Medulla oblongata (tissue), 1 donor: ENCODE measurements around the gene NCKAP5.

Experiments used
- DNase-seq: peaks from one replicate; pipeline ENCODE4 v3.0.0-alpha.2; 2015; ENCODE audit errors: extremely low spot score

NCKAP5 gene

DNA sequence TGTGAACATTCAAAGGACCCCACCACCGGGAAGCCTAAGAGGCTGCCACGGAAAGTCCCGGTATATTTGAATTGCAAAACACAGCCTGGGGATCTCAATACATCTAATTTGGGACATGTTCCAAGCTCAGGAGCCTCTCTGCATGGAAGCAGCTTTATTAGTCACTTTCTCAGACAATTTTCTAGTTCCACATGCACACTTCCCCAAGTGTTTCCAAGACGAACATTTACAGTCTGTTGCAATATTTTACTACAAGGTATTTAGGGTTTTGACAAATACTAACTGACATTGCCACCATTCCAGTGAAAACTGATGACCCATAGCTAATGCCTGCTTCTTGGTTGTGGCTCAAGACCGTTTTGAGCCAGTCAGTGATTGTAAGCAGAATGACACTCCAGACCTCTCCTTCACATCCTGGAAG, 145.3 kb downstream of the NCKAP5 start:
- no peak for DNase-seq

DNA sequence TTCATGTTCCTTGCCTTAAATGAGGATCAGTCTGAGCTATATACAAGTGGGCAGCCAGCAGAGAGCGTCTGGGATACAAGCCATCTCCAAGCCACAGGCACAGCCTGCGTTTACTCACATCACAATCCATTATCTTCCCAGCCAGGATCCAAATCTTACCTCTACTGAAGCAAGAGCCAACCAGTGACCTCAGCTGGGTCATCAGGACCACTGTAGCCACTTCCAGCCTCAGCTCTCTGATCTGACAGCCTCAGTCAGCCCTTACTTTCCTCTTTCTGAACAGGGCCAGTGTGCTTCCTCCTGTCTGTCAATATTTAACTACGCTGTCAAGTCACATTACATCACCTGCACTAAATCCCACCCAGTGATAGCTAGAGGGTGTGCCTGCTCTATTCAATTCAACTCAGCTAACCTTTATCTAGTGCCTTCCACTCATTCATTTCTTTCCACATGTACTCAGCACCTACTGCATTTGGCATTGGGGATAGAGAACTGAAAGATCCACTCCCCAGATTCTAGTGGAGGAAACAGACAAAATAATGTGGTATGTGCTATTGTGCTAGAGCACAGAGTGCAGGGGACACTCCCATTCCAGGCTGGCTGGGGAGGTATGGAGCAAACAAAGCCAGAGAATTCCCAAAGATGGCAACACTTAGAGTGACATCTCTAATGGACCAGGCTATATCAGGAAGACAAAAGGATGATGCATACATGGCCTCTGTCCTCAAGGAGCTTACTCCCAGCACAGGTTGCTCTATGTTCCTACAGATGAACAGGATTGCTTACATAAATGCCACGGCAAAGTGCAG, 146.5 kb downstream of the NCKAP5 start:
- peak; percentile 29 for DNase-seq

DNA sequence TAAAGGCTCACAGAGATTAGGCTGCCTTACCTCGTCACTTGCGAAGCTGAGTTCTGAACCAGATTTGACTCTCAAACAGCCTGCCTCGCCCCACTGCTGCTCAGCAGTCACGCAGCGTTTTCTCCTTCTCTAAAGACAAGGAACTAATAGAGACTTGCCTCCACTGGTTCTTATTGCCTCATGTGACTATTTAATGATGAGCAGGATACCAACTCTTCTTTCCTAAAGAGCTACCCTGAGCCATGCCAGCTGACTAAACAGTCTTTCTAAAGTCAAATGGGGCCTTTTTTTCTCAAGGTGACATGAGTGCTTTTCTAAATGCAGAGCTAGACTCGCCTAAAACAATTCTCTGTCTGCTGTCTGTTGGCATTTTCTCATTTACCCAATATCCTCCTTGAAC, 147.5 kb downstream of the NCKAP5 start:
- no peak for DNase-seq

DNA sequence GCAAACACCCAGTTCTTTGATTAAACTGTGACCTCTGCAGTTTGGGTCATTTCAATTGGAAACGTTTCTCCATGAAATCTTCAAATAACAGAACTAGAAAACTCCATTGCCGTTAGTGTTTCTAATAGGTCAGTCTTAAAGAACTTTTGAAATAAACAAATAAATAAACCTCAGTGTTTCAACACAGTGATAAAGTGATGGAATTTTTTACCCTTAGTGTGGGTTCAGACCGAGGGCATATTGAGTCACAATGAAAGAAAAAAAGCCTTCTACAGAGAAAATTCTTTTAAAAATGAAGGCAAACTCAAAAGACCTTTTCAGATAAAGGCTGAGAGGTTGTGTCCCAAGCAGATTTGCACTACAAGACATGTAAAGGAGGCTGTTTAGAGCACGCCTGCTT, 149.6 kb downstream of the NCKAP5 start:
- DNase-seq, result no peak

DNA sequence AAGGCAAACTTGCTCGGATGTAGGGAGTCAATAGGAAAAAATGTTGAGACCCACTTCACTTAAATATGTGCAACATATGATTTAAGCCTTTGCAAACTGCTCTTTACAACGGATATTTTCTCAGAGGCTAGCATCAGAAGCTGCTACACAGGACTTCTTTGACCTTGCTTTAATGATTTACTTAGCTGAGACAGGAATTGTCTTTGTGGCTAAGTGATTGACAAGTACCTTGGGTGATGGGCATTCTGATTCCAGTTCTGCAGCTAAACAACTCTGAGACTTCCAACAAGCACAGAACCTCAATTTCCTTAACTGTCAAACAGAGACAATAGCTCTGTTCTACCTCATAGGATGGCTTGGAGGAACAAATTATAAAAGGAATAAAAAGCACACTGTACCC, 150.2 kb downstream of the NCKAP5 start:
- DNase-seq, result no peak

DNA sequence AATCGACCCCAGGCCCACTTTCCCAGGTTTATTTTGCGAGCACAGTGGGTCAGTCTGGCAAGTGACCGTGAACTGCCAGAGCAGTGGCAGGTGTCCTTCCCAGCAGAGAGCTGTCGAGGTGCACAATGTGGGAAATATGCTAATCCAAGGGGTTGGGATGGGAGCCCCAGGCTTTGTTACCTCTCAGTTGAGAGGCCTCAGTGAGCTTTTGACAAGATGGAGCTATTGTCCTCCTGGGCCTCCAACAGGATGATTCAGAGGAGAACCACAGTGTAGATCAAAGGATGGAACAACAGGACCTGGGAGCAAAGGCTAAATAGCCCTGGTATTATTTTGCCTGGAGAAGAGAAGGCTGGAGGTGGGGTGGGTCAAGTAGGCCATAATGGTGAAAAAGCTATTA, 150.8 kb downstream of the NCKAP5 start:
- DNase-seq, result no peak

DNA sequence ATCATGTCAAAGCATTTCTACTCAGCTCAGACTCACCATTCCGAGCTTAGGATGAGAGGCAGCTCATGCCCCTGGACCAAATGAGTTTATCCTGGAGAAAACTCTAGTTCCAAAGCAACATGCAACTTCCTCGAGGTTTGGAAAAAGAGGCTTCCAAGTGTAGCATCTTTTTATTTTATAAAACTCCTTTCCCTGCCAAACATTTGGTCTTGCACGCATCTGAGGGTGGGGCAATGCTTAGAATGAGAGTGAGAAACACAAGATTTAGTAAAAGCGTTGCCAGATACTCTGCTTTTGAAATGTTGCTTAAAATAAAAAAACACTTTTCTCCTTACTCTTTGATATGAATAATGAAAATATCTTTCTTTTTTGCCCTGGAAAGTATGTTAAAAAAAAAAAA, 151.5 kb downstream of the NCKAP5 start:
- DNase-seq, result no peak

DNA sequence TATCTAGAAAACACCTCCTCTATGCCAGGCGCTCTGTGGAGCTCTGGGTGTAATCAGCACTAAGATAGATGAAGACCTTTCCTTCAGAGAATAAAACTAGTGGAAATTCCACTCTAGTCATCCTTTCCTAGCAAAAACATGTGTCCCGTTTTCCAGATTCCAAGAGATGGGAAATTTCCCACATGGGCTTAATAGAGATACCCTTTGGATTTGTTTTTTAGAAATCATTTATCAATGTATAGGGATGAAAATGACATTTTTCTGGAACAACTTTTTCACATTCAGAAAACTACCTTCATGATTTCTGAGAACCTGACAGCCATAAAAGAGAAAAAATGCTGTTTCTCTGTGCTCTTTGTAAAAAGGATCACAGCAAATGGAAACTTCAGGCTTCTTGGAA, 152.1 kb downstream of the NCKAP5 start:
- no peak for DNase-seq

DNA sequence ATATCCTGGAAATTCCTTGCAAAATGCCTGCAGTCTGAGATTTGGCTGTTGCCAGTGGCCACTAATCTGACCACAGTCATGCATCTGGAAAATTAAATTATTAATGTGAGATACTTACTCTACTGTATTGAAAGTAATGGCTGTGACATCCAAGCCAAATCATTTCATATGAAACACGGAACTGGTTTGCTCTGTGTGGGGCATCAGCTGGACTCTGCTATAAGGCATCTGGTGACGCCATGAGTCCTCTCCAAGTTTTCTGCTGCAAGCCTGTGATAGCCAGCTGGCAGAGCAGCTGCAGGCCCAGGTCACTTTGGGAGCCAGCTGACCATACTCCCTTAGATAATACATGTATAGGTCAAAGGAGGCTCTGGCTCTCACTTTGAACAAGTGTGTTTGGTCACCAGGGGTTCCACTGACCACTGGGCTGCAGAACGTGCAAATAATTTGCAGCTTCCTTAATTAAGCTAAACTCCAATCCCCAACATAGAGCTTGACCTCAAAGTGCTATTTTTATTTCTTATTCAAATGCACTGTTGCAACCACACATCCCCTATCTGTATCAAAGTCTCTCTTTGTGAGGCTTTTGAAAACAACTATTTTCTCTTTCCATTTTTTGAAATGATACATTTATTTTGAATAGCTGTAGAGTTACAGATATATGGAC, 152.9 kb downstream of the NCKAP5 start:
- DNase-seq, result no peak

DNA sequence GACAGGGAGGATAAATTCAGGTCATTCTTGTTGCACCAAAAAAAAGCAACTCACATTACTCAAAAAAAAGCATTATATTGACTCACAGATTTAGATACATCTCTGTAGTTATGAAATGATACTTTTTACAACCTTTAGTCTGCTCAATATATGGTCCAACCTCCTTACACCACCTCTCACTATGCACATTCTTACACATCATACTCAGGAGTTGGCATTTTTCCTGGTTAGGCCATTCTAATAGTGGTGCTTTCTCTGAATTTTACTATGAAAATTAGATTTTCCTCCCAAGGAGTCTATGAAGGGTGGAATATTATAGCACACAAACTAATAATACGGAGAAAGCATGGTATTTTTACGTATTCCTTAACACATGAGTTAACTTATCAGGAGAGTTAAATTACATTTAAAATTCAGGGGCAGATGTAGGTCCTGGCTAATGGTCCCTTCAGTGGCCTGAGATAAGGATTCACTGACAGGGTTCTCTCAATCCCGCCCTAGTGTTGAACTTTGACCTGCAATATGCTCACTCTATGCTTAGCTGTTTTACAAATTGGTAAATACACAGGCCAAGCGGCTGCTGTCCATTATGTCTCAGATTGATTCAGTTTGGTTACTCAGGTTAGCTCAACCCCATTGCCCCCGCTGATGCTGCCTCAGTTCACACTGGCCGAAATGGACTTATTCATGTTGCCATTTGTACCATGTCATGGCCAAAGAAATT, 153.6 kb downstream of the NCKAP5 start:
- DNase-seq, result no peak

DNA sequence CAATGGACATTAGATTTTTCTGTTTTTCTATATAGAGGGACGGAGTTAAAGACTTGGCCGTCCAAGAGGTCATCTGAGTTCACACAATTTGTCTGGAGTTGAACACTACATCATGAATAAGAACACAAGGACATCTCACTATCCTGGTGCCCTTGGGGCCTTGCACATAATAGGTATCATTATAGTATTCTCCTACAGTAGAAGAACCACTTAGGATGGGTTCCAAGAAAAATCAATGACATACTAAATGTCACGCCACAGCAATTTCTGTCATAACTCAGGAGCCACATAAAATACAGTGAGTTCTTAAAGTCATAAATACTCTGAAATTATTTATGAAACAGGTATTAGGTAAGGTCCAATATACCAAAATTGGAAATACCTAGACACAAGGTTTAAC, 154.4 kb downstream of the NCKAP5 start:
- DNase-seq, result no peak

DNA sequence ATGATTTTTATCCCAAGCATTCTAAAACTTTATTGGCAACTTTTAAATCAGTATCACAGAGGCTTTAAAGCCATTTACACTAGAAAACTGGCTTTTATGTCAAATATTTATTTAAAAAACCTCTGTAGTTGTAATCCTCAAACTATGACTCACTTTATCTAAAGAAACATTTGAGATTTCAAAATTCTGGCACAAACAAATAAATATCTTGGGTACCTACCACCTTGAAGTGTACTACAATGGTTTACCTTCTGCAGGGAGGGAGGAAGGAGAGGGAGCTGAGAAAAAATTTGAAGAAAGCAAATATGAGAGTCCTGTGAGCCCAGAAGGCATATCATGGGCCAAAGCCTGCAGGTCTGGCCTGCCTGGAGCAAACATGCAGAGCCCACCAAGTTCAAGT, 155.6 kb downstream of the NCKAP5 start:
- no peak for DNase-seq

DNA sequence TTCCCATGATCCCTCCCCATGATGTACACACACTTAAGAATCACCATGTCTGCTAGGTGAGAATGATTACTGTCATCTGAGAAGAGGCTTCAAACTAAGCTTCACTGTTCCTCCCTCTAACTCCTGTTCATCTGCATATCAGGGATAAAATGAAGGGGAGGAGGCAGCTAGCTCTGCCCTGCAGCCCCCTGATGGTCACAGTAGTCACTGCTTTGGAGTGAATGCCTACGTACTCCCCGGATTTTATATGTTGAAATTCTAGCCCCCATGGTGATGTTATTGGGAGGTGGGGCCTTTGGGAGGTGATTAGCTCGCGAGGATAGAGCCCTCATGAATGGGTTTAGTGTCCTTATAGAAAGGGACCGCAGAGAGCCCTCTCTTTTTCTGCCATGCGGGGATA, 156.4 kb downstream of the NCKAP5 start:
- no peak for DNase-seq

DNA sequence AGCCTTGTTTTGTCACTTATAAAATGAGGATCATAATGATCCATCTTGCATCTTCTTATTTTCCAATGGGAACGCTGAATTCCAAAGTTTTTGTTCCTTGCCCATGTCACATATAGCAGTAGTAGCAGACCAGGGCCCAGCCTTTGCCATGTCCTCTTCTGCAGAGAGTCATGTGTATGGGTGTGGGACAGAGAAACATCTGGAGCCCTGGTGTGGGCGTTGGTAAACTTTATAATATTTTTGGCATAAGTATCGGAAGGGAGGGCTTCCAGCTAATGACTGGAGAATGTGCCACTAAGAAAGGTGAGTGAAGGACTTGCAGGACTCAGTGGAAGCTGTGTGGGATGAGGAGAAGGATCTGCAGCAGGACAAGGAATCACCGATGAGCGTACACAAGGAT, 157.2 kb downstream of the NCKAP5 start:
- DNase-seq, result no peak

DNA sequence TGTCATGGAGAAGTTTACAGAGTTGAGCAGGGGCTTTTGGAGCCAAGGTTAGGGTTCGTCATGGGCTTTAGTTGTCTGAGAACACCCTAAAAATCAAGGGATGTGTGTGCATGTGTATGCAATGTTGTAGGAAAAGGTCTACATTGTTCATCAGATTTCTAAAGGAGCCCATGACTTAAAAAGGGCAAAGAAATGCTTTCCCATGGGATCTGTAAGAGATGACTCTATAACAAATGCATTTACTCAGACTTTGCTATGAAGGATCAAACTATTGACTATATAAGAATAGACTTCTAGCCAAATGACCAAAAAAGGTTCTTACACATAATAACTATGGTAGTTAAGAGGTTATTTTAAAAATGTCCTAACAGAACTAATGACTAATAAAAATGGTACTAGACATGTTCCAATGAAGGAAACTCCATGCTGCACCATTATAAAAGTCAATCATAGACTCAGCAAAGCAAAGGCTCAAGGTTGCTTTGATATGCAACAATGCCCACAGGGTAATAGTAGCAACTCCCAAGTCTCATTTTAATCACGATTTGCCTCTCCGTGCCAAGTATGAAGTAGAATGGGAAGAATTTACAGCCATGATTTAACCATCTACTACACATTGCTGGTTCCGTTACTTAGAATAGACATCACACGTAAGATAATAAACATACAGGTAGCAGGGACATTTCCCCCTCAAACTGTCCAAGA, 158.5 kb downstream of the NCKAP5 start:
- no peak for DNase-seq

DNA sequence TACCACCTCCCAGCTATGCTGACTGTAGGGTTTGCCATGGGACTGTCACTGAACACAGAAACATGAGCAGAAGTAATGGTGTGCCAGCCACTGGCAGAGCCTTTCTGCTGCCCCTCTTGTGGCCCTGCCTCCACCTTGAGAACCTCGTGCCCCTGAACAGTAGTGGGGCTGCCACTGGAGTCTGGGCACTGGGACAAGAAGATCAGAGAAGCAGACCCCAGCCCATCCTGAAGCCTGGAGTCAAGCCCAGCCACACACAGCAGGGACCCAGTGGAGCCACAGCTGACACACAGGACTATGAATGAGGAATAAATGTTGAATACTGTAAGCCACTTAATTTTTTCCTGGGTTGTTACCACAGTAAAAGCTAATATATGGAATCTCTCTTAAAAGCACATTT, 159.6 kb downstream of the NCKAP5 start:
- no peak for DNase-seq

DNA sequence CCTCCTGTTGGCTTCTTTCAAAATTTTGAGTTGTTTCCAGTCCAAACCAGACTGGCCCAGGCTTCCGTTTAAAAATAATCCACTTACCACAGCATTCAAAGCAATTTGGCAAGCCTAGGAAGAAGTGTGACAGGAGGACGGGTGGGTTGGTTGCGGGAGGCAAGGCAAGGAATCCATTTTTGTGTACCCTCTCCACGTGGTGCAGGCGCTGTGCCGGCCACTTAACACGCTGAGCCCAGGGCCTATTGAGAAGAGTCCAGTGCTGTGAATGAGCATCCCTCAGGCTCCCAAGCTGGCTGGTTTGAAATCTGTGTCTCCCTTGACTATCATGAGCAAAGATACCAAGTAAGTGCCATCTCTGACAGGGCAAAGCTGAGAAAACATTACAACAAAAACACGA, 160.9 kb downstream of the NCKAP5 start:
- DNase-seq, result no peak

DNA sequence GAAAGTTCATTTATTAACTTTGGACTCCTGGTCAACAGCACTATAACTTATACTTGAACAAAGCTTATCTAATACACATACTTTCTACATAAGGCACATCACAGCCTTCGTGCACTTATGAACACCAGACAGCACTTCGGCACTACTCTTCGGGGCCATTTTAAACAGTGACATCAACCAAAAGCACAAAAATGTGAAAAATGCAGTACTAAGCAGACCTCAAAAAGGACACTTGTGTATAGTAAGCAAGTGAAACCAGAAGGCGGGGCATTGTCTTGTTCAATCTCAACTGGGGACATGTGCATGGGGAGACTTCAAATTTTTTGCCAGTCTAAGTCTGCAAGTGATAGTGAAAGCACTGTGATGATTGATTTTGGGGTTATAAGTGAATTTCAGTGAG, 163.0 kb downstream of the NCKAP5 start:
- DNase-seq, result no peak

DNA sequence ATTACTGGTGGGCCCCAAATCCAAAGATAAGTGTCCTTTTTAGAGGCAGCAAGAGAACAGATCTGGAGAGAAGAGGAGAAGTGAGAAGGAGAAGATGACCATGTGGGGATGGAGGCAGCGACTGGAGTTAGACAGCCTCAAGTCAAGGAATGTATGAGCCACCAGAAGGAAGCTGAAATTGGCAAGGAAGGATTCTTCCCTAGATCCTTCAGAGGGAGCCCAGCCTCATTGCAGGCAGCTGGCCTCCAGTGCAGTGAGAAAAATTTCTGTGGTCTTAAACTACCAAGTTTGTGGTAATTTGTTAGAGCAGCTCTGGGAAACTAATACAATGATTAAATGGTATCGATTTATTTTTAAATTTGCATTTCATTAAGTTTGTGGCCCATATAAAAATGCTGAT, 167.9 kb downstream of the NCKAP5 start:
- DNase-seq, result no peak

DNA sequence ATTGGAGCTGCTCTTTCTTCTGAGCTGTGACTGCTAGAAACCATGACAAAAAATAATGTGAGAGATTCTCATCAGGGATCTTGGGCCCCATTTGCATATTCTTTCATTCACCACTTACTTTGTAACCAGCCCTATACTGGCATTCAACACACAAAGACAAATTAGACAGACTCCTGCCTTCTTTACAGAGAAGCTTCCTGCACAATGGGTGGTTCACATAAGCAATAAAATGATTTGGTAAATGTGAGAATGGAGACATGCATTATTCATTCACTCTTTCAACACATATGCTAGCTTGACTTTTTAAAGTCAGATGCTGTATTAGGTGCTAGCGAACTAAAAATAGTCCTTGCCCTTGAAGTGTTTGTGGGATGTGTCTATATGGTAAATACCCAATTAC, 174.4 kb downstream of the NCKAP5 start:
- DNase-seq, result no peak

DNA sequence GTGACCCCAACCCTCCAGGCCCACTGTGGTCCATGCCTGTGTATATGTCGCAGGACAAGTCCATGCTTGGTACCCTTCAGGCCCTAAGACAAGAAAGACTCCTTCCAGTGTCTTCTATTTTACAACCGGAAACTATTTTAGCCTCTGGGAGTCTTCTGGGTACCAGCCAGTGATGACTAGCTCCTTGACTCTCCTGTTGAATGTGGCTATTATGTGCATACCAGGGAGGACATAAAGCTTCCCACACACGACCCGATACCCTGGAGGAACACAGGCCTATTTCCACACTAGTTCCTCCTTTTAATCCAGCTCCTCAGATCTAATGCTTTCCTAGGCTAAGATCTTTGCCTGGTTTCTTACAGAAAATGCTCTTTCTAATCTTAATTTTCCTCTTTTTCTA, 178.1 kb downstream of the NCKAP5 start:
- no peak for DNase-seq

DNA sequence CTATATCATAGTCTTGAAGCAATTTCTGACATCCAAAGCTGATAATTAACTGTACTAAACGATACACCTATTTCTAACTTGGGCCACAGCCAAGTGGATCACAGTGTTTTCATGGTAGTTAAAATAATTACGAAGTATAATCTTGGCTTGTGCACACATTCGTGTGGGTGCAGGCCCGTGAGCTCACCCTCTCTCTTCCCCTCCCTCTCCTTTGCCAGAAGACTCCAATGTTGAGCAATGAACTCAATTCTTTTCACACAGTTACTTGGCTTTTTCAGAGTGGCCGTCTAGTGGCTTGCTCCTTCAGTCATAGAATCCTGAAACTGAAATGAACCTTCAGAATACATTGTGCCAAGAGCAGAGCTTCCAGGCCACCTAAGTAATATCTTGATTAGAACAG, 178.7 kb downstream of the NCKAP5 start:
- DNase-seq, result no peak
